MM.1S (cell line): Measurements from ENCODE around the gene RELL1.

Experiments used
- DNase-seq: peaks from one replicate; pipeline ENCODE4 v3.0.0-alpha.2; 2015
- H2AFZ ChIP-seq: fragments of 300-600 bp; sonication (generic); 2 replicates; pipeline ENCODE4 v1.6.0; 2016; ENCODE audit warnings: antibody characterized with exemption, low read length
- H3F3A ChIP-seq: fragments of 300-600 bp; sonication (generic); 2 replicates; pipeline ENCODE4 v1.6.1; 2016; ENCODE audit warnings: mild to moderate bottlenecking, antibody characterized with exemption, low read length, moderate library complexity, mixed read lengths; ENCODE audit not compliant: insufficient read depth
- H3K27ac ChIP-seq: fragments of 300-600 bp; sonication (generic); 2 replicates; pipeline ENCODE4 v1.5.1; 2016; ENCODE audit warnings: mild to moderate bottlenecking, low read length
- H3K27me3 ChIP-seq: fragments of 300-600 bp; sonication (generic); replicated peaks from 2 replicates; pipeline ENCODE4 v1.6.0; 2016; ENCODE audit warnings: low read length; ENCODE audit not compliant: insufficient read depth
- H3K36me3 ChIP-seq: fragments of 300-600 bp; sonication (generic); replicated peaks from 2 replicates; pipeline ENCODE4 v1.6.1; 2016; ENCODE audit warnings: mild to moderate bottlenecking, low read length, mixed read lengths; ENCODE audit not compliant: insufficient read depth
- H3K4me1 ChIP-seq: fragments of 300-600 bp; sonication (generic); 2 replicates; pipeline ENCODE4 v1.6.1; 2016; ENCODE audit warnings: low read length, mixed read lengths
- H3K4me2 ChIP-seq: fragments of 300-600 bp; sonication (generic); 2 replicates; pipeline ENCODE4 v1.6.0; 2016; ENCODE audit warnings: low read depth, low read length
- H3K4me3 ChIP-seq: fragments of 300-600 bp; sonication (generic); 2 replicates; pipeline ENCODE4 v1.5.1; 2016; ENCODE audit warnings: low read length, mixed read lengths
- H3K79me2 ChIP-seq: fragments of 300-600 bp; sonication (generic); 2 replicates; pipeline ENCODE4 v1.6.1; 2016; ENCODE audit warnings: mixed run types, low read length, mixed read lengths
- H3K9ac ChIP-seq: fragments of 300-600 bp; sonication (generic); 2 replicates; pipeline ENCODE4 v1.6.1; 2016; ENCODE audit warnings: low read length, mixed read lengths
- H3K9me2 ChIP-seq: fragments of 300-600 bp; sonication (generic); replicated peaks from 2 replicates; pipeline ENCODE4 v1.6.1; 2016; ENCODE audit warnings: mild to moderate bottlenecking, low read length, mixed read lengths; ENCODE audit not compliant: insufficient read depth
- H3K9me3 ChIP-seq: fragments of 300-600 bp; sonication (generic); replicated peaks from 2 replicates; pipeline ENCODE4 v1.6.1; 2016; ENCODE audit warnings: mild to moderate bottlenecking, low read length, mixed read lengths; ENCODE audit not compliant: insufficient read depth
- H4K20me1 ChIP-seq: fragments of 300-600 bp; sonication (generic); 2 replicates; pipeline ENCODE4 v1.6.1; 2016; ENCODE audit warnings: mild to moderate bottlenecking, low read length, moderate library complexity, mixed read lengths; ENCODE audit not compliant: insufficient read depth
- EZH2 ChIP-seq: fragments of 300-600 bp; sonication (generic); optimal IDR thresholded peaks from 2 replicates; pipeline ENCODE3; 2017; ENCODE audit warnings: low read depth, mild to moderate bottlenecking, antibody characterized with exemption, low read length, mixed read lengths
- EZH2phosphoT487 ChIP-seq: fragments of 300-600 bp; sonication (generic); IDR thresholded peaks from 2 replicates; pipeline ENCODE4 v1.6.1; 2018; ENCODE audit warnings: antibody characterized with exemption, low read length
- TF ChIP-seq, protein P1 (sequence below): fragments of 300-600 bp; sonication (generic); IDR thresholded peaks from 2 replicates; pipeline ENCODE4 v1.5.1; 2016; ENCODE audit warnings: antibody characterized with exemption, low read length, mixed read lengths

RELL1 gene

DNA sequence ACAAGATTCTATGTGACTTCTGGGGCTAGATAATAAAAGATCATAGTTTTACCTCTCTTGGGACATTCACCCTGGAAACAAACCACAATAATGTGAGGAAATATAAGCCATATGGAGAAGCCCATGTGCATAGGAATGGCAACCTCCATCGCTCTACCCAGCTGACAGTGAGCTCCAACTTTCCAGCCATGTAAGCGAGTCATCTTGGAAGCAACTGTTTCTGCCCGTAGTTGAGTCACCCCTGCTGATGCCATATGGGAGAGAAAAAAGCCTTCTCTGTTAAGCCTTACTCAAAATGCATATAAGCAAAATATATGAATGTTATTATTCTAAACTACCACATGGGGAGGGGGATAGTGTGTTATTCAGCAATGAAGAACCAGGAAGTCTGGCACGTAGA lies 31.4 kb upstream of the RELL1 start:
- H3K27ac ChIP-seq, result no peak overlapping the region
- H3K4me2 ChIP-seq, result no peak overlapping the region

DNA sequence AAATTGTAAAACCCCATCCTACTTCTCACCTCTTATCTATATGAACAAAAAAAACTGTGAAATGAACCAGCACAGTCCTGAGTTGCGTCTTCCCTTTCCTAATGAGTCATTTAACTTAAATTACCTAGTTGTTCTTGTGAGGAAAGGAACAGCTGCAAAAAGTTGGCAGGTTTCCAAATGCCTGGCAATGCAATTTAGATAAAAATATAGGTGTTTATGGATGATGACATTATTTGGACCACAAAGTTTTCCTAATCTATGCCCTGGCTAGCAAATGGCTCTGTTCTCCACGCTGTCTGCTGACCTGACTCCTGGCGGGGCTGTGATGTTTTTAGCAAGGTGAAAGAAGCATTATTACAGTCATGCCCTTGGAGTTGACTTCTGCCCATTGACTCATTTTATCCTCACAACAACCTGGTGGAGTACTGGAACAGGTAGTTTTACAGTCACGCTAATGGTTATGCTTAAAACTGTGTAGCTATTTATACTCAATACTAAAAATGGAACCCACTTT lies 29.8 kb upstream of the RELL1 start:
- Histone ChIP-seq H2AFZ (no peak overlapping the region), H3K27ac (no peak overlapping the region), H3K4me2 (no peak overlapping the region), H3K9me2 (no peaks in the 10 kb centered on the region), H4K20me1 (no peaks in the 10 kb centered on the region), H3K36me3 (no peaks in the 10 kb centered on the region), H3K4me1 (no peaks in the 10 kb centered on the region), H3K9me3 (no peaks in the 10 kb centered on the region), H3F3A (no peaks in the 10 kb centered on the region), H3K4me3 (no peak overlapping the region), H3K27me3 (no peaks in the 10 kb centered on the region), H3K9ac (no peak overlapping the region), H3K79me2 (no peaks in the 10 kb centered on the region)
- no peak for TF ChIP-seq EZH2phosphoT487
- TF ChIP-seq, protein P1, sequence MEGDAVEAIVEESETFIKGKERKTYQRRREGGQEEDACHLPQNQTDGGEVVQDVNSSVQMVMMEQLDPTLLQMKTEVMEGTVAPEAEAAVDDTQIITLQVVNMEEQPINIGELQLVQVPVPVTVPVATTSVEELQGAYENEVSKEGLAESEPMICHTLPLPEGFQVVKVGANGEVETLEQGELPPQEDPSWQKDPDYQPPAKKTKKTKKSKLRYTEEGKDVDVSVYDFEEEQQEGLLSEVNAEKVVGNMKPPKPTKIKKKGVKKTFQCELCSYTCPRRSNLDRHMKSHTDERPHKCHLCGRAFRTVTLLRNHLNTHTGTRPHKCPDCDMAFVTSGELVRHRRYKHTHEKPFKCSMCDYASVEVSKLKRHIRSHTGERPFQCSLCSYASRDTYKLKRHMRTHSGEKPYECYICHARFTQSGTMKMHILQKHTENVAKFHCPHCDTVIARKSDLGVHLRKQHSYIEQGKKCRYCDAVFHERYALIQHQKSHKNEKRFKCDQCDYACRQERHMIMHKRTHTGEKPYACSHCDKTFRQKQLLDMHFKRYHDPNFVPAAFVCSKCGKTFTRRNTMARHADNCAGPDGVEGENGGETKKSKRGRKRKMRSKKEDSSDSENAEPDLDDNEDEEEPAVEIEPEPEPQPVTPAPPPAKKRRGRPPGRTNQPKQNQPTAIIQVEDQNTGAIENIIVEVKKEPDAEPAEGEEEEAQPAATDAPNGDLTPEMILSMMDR, result no peak
- no peak for TF ChIP-seq EZH2
- DNase-seq, result no peak

More for the DNA sequence above, 31.4 kb upstream of the RELL1 start:
- H3K9me2 ChIP-seq, result no peaks in the 10 kb centered on the region
- no peak overlapping the region for H3K4me3 ChIP-seq
- no peaks in the 10 kb centered on the region for H3K9me3 ChIP-seq
- no peaks in the 10 kb centered on the region for H3K79me2 ChIP-seq
- no peak overlapping the region for H3K9ac ChIP-seq
- H4K20me1 ChIP-seq, result no peaks in the 10 kb centered on the region
- no peaks in the 10 kb centered on the region for H3K4me1 ChIP-seq
- no peaks in the 10 kb centered on the region for H3K36me3 ChIP-seq
- no peak for TF ChIP-seq EZH2phosphoT487
- TF ChIP-seq EZH2, result no peak
- TF ChIP-seq, protein P1, result no peak
- H3K27me3 ChIP-seq, result no peaks in the 10 kb centered on the region
- DNase-seq, result no peak
- H3F3A ChIP-seq, result no peaks in the 10 kb centered on the region
- H2AFZ ChIP-seq, result no peak overlapping the region

DNA sequence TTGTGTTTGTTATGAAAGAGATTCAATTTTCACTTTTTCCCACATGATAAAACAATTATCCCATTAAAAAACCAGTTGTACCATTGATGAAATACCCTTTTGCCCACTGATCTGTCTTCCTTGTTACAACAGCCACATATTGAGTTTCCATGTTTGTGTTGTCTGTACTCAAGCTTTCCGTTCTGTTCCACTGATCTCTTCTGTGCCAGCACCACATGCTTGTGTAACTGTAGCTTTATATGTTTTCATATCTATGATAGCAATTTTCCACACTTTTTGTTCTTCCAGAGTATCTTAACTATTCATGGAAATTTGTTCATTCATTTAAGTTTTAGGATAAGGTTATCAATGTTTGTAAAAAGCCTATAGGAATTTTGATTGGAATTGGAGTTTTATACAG lies 24.3 kb upstream of the RELL1 start:
- TF ChIP-seq, protein P1, result no peak
- TF ChIP-seq EZH2phosphoT487 (no peak), EZH2 (no peak)
- Histone ChIP-seq H3K4me1 (no peaks in the 10 kb centered on the region), H3K4me2 (no peak overlapping the region), H3K9me2 (no peaks in the 10 kb centered on the region), H3K27me3 (no peaks in the 10 kb centered on the region), H2AFZ (no peak overlapping the region), H3K4me3 (no peak overlapping the region), H4K20me1 (no peaks in the 10 kb centered on the region), H3F3A (no peaks in the 10 kb centered on the region), H3K9ac (no peak overlapping the region), H3K9me3 (no peaks in the 10 kb centered on the region), H3K27ac (no peak overlapping the region), H3K36me3 (no peaks in the 10 kb centered on the region), H3K79me2 (no peaks in the 10 kb centered on the region)
- DNase-seq, result no peak
